K562 (cell line): Measurements from ENCODE around the gene PMPCA. TPM values are rescaled to one million over a fixed set of nuclear protein-coding genes. Genes with fewer than 3 reads are reported as not detected.

ENCODE experiments used
- ADNP ChIP-seq: fragments of 200-800 bp; sonication (Bioruptor generic); IDR thresholded peaks from 2 replicates; pipeline ENCODE4 v1.6.1; 2016; ENCODE audit warnings: missing genetic modification characterization, missing compliant biosample characterization
- ARHGAP35 ChIP-seq: fragments of 450-650 bp; IDR thresholded peaks from 2 replicates; pipeline ENCODE4 v1.6.1; 2018; ENCODE audit not compliant: partially characterized antibody
- ARID3A ChIP-seq: IDR thresholded peaks from 2 replicates; pipeline ENCODE4 v1.6.1; 2012; ENCODE audit warnings: low read depth, low read length, improper control_type of control experiment, borderline replicate concordance
- C11orf30 ChIP-seq: fragments of 450-650 bp; IDR thresholded peaks from 2 replicates; pipeline ENCODE4 v1.6.1; 2016; ENCODE audit warnings: low read depth, mild to moderate bottlenecking
- CEBPG ChIP-seq, 3 experiments: fragments of 200-800 bp in 1 of 3; sonication (Bioruptor generic) in 1 of 3; sonication (generic) in 1 of 3; formaldehyde crosslinking in 1 of 3; IDR thresholded peaks in 2 of 3; conservative IDR thresholded peaks in 1 of 3; 2 replicates each; pipeline versions ENCODE4 v1.6.1 to v1.8.0; 2016 to 2022; ENCODE audit warnings: missing compliant biosample characterization in 2 of 3, missing genetic modification characterization in 2 of 3, mild to moderate bottlenecking in 1 of 3, missing genetic modification reagents in 1 of 3
- ESRRA ChIP-seq: fragments of 450-650 bp; IDR thresholded peaks from 2 replicates; pipeline ENCODE4 v1.6.1; 2014; ENCODE audit warnings: low read depth, mild to moderate bottlenecking, moderate library complexity, borderline replicate concordance
- HDAC6 ChIP-seq: IDR thresholded peaks from 2 replicates; pipeline ENCODE4 v1.6.1; 2012; ENCODE audit warnings: low read depth, mild to moderate bottlenecking, control low read depth, inconsistent platforms, low read length, moderate library complexity
- JUNB ChIP-seq: fragments of 450-650 bp; formaldehyde crosslinking; conservative IDR thresholded peaks from 2 replicates; pipeline ENCODE4 v1.4.0; 2020; ENCODE audit warnings: mild to moderate bottlenecking
- MED1 ChIP-seq: sonication (generic); formaldehyde crosslinking; IDR thresholded peaks from 2 replicates; pipeline ENCODE4 v1.8.1; 2023; ENCODE audit warnings: missing genetic modification reagents, borderline replicate concordance
- MTA3 ChIP-seq: fragments of 450-650 bp; formaldehyde crosslinking; IDR thresholded peaks from 2 replicates; pipeline ENCODE4 v1.6.1; 2017; ENCODE audit warnings: mild to moderate bottlenecking, borderline replicate concordance
- RBBP5 ChIP-seq: fragments of 200-600 bp; sonication (generic); IDR thresholded peaks from 2 replicates; pipeline ENCODE4 v1.6.1; 2012; ENCODE audit warnings: borderline replicate concordance, mild to moderate bottlenecking, low read length, control low read depth, inconsistent platforms; ENCODE audit not compliant: insufficient read depth, poor library complexity, severe bottlenecking
- RREB1 ChIP-seq: fragments of 250-450 bp; sonication (Bioruptor Pico); IDR thresholded peaks from 2 replicates; pipeline ENCODE4 v1.4.0; 2020
- STAT5A ChIP-seq: IDR thresholded peaks from 2 replicates; pipeline ENCODE4 v1.6.1; 2012; ENCODE audit warnings: low read length, inconsistent platforms, borderline replicate concordance
- TCF7L2 ChIP-seq: fragments of 150-350 bp; IDR thresholded peaks from 2 replicates; pipeline ENCODE4 v1.6.1; 2016; ENCODE audit warnings: low read depth, mild to moderate bottlenecking, low read length, moderate library complexity
- ZKSCAN1 ChIP-seq: fragments of 150-350 bp; IDR thresholded peaks from 2 replicates; pipeline ENCODE4 v1.6.1; 2016; ENCODE audit warnings: low read depth, low read length
- ZNF24 ChIP-seq: fragments of 450-650 bp; IDR thresholded peaks from 2 replicates; pipeline ENCODE4 v1.6.1; 2016
- ZNF445 ChIP-seq: fragments of 250-450 bp; sonication (Bioruptor Pico); IDR thresholded peaks from 2 replicates; pipeline ENCODE4 v1.4.0; 2020; ENCODE audit warnings: low read depth, mild to moderate bottlenecking, moderate library complexity
- ZNF699 ChIP-seq: fragments of 250-450 bp; sonication (Bioruptor Pico); IDR thresholded peaks from 2 replicates; pipeline ENCODE4 v1.8.0; 2021; ENCODE audit warnings: mild to moderate bottlenecking, moderate library complexity; ENCODE audit not compliant: insufficient replicate concordance
- polyA plus RNA-seq, 8 experiments: library from polyadenylated mRNA; depleted of rRNA in 4 of 8; stranded (reverse) in 5 of 8; unstranded in 3 of 8; fragments of >200 nt; fragmentation: Nextera tagmentation in 2 of 8; fragmentation: Illumina TruSeq in 1 of 8; extraction: Ambion mirVana in 2 of 8; extraction: Trizol in 1 of 8; gene quantifications; 2 replicates each; pipeline versions ENCODE4 v1.2.1 to v1.2.3, GENCODE V29; 2011 to 2014; ENCODE audit warnings: inconsistent platforms in 1 of 8, missing spikeins in 1 of 8
- total RNA-seq, 7 experiments: library from RNA; depleted of rRNA in 6 of 7; stranded (reverse); fragments of >200 nt in 6 of 7; fragmentation: Illumina TruSeq in 2 of 7; extraction: Trizol in 2 of 7; gene quantifications; 2 replicates each; pipeline versions ENCODE4 v1.2.1 to v1.2.3, GENCODE V29; 2011 to 2021; ENCODE audit warnings: low replicate concordance in 1 of 7
- TF ChIP-seq, protein P1 (sequence below): fragments of 450-650 bp; formaldehyde crosslinking; IDR thresholded peaks from 2 replicates; pipeline ENCODE4 v1.4.0; 2022; ENCODE audit warnings: missing genetic modification characterization

PMPCA gene
- total and polyA plus RNA-seq, 9 of the 15 experiments (the other 6 are each of a cell fraction or from before 2014, with no cell fraction given), result 23.9 to 143 (median 86.6) TPM

DNA sequence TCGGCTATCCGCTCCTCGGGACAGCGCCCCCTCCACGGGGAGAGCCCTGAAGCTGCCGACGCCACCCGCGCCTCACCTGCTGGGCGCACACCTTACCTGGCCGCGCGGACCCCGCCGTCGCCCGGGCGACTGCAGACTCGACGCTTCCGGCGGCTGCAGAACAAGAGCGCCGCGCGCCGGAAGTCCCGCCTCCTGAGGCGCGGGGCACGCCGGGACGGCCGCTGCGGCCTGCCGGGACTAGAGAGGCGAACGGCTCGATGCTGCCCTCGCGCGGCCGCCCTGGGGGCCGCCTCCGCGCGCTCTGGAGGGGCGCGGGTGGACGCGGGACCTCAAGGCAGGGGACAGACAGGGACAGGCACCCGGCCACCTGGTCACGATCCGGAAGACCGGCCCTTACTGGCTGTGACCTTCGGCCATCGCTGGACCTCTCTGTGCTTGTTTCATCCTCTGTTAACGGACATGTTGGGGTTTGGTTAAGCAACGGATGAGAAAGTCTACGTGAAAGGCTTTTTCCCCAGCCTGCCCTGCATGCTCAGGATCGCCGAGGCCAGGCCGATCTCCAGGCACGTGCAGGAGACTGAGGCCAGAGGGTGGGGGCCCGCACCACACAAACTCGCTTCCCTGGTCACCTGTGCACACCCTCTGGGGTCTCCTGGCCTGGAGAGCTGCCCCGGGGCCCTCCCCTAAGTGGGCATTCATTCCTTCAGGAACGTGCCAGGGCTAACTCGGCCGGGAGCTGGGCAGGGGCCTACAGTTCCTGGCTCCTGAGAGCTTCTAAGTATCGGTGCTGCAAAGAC is 10.2 kb upstream of the PMPCA start, which contains the start of gene SNAPC4 (continued):
- TF ChIP-seq RREB1 (CRISPR knock-in tag) (no peak; the same call in 1 of the 2 replicates), ZKSCAN1 (peak; percentile 44; the same call in 1 of the 2 replicates), CEBPG (CRISPR knock-in tag; IDR thresholded peaks at IDR 0.05) (no peak), CEBPG (tag; conservative IDR thresholded peaks at IDR 0.05 in 1 of 2, IDR thresholded peaks at IDR 0.05 in 1 of 2) (no peak), ARHGAP35 (no peak), MED1 (CRISPR knock-in tag) (0 out of 2 replicates have a peak, but pooled peaks have one; percentile 42), HDAC6 (no peak), C11orf30 (peak; percentile 75), ZNF24 (no peak), ESRRA (peak; percentile 47; the same call in 1 of the 2 replicates), RBBP5 (peak; percentile 93), ZNF699 (no peak), ADNP (tag) (no peak), ZNF445 (CRISPR knock-in tag) (no peak), JUNB (CRISPR knock-in tag) (no peak), STAT5A (no peak), MTA3 (peak; percentile 79), ARID3A (no peak), TCF7L2 (0 out of 2 replicates have a peak, but pooled peaks have one; percentile 31)
- TF ChIP-seq, protein P1, sequence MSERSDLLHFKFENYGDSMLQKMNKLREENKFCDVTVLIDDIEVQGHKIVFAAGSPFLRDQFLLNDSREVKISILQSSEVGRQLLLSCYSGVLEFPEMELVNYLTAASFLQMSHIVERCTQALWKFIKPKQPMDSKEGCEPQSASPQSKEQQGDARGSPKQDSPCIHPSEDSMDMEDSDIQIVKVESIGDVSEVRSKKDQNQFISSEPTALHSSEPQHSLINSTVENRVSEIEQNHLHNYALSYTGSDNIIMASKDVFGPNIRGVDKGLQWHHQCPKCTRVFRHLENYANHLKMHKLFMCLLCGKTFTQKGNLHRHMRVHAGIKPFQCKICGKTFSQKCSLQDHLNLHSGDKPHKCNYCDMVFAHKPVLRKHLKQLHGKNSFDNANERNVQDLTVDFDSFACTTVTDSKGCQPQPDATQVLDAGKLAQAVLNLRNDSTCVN, result no peak
